ENCODE data around the gene LRRC73. TPM values are rescaled to one million over a fixed set of nuclear protein-coding genes. Genes with fewer than 3 reads are reported as not detected.
"Not testable (repeated sequence)": the region's sequence is repeated elsewhere in the genome, so short reads cannot be mapped to it uniquely, and the experiment has no call there.

Gene LRRC73
- total RNA-seq, 1 experiment from 2014 or later, result 0.58 TPM

DNA sequence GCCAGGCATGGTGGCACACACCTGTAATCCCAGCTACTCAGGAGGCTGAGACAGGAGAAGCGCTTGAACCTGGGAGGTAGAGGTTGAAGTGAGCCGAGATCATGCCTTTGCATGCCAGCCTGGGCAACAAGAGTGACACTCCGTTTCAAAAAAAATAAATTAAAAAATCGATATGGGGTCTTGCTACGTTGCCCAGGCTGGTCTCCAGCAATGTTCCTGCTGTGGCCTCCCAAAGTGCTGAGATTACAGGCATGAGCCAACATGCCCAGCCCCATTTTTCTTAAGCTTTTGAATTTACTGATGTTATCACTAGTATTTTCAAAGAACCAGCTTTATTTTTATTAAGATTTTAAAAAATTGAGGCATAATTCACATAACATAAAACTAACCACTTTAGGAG is 30.4 kb upstream of the LRRC73 start:
- DNase-seq (ENCODE audit: low spot score), result no peak
- H3K4me1 ChIP-seq (ENCODE audit: insufficient read depth, low read length, poor library complexity, severe bottlenecking), result no peaks in the 10 kb centered on the region
- ChIA-PET POLR2A (ENCODE audit: low non-redundant PET) (no interaction called here), CTCF (no interaction called here)
- no TSS peak for BruUV-seq (replicated peaks)
- intact Hi-C loops (cut with micrococcal nuclease; ENCODE audit: unreplicated experiment), result no loop called here
- H3K27me3 ChIP-seq (replicated peaks; ENCODE audit: insufficient read depth, low read depth, low read length, poor library complexity), result no peaks in the 10 kb centered on the region
- H3K9me3 ChIP-seq (ENCODE audit: low read depth, low read length, poor library complexity, severe bottlenecking), result no peaks in the 10 kb centered on the region
- H3K4me3 ChIP-seq (ENCODE audit: low read depth, low read length, poor library complexity, severe bottlenecking), result no peak overlapping the region
- peaks cover 56% of the 10 kb centered on the region for H3K36me3 ChIP-seq (ENCODE audit: insufficient read depth, low read length, poor library complexity, severe bottlenecking)
- TF ChIP-seq, protein P1, sequence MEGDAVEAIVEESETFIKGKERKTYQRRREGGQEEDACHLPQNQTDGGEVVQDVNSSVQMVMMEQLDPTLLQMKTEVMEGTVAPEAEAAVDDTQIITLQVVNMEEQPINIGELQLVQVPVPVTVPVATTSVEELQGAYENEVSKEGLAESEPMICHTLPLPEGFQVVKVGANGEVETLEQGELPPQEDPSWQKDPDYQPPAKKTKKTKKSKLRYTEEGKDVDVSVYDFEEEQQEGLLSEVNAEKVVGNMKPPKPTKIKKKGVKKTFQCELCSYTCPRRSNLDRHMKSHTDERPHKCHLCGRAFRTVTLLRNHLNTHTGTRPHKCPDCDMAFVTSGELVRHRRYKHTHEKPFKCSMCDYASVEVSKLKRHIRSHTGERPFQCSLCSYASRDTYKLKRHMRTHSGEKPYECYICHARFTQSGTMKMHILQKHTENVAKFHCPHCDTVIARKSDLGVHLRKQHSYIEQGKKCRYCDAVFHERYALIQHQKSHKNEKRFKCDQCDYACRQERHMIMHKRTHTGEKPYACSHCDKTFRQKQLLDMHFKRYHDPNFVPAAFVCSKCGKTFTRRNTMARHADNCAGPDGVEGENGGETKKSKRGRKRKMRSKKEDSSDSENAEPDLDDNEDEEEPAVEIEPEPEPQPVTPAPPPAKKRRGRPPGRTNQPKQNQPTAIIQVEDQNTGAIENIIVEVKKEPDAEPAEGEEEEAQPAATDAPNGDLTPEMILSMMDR (conservative IDR thresholded peaks at IDR 0.05; ENCODE audit: low read depth, low read length), result no peak
- TF ChIP-seq EZH2 (IDR thresholded peaks at IDR 0.05; ENCODE audit: borderline replicate concordance, low read depth, low read length, poor library complexity, severe bottlenecking), result no peak
- no peak overlapping the region for H3K27ac ChIP-seq (ENCODE audit: low read depth, low read length, poor library complexity, severe bottlenecking)

DNA sequence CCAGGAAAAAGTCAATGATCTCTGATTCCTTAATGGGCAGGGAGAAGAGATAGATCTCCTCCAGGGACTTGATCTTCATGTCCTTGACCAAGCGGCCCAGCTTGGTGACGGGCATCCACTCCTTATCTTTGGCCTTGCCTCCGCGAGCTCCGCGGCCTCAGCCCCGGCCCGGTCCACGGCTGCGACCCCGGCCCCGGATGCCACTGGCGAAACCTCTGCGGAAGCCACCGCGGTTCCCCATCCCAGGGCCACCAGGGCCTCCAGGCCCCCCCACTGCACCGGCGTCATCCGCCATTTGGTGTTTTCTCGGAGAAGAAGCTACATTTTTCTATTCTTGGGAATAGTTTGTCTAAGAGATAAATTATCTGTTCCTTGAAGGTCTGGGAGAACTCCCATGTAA is 29.3 kb upstream of the LRRC73 start:
- POLR2A ChIA-PET (ENCODE audit: low non-redundant PET); BruUV-seq (replicated peaks); H3K4me1 ChIP-seq (ENCODE audit: insufficient read depth, low read length, poor library complexity, severe bottlenecking); H3K4me3 ChIP-seq (ENCODE audit: low read depth, low read length, poor library complexity, severe bottlenecking); H3K27me3 ChIP-seq (replicated peaks; ENCODE audit: insufficient read depth, low read depth, low read length, poor library complexity); CTCF ChIA-PET; H3K27ac ChIP-seq (ENCODE audit: low read depth, low read length, poor library complexity, severe bottlenecking); intact Hi-C loops (cut with micrococcal nuclease; ENCODE audit: unreplicated experiment); DNase-seq (ENCODE audit: low spot score); H3K9me3 ChIP-seq (ENCODE audit: low read depth, low read length, poor library complexity, severe bottlenecking): not testable (repeated sequence)
- H3K36me3 ChIP-seq (ENCODE audit: insufficient read depth, low read length, poor library complexity, severe bottlenecking), result peaks cover 49% of the 10 kb centered on the region

DNA sequence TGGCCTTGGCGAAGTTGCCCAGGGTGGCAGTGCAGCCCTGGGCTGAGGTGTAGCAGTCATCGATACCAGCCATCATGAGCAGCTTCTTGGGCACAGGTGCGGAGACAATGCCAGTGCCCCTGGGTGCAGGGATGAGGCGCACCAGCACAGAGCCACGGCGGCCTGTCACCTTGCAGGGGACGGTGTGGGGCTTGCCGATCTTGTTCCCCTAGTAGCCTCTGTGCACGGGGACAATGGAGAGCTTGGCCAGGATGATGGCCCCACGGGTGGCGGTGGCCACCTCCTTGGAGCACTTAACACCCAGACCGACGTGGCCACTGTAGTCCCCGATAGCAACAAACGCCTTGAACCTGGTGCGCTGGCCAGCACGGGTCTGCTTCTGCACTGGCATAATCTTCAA is 28.8 kb upstream of the LRRC73 start:
- H3K9me3 ChIP-seq (ENCODE audit: low read depth, low read length, poor library complexity, severe bottlenecking); CTCF ChIA-PET; POLR2A ChIA-PET (ENCODE audit: low non-redundant PET); DNase-seq (ENCODE audit: low spot score); H3K27me3 ChIP-seq (replicated peaks; ENCODE audit: insufficient read depth, low read depth, low read length, poor library complexity); BruUV-seq (replicated peaks); intact Hi-C loops (cut with micrococcal nuclease; ENCODE audit: unreplicated experiment); H3K4me1 ChIP-seq (ENCODE audit: insufficient read depth, low read length, poor library complexity, severe bottlenecking); H3K4me3 ChIP-seq (ENCODE audit: low read depth, low read length, poor library complexity, severe bottlenecking); H3K27ac ChIP-seq (ENCODE audit: low read depth, low read length, poor library complexity, severe bottlenecking): not testable (repeated sequence)
- peaks cover 46% of the 10 kb centered on the region for H3K36me3 ChIP-seq (ENCODE audit: insufficient read depth, low read length, poor library complexity, severe bottlenecking)

DNA sequence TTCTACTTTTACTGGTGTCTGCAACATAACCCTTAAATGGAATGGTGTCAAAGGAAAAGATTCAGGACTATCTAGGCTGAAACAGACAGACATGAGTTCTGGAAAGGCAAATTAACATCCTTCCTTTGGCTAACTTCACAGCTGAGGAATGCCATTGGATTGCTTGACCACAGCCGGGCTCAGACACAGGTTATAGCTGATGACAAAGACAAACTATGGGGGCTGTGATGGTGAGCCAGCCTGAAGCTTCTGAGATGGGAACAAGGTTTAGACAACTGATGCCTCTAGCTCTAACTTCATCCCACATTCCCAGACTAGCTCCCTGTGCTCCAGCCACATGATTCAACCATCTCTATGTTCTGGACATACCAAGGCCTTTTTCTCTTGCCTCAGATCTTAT is 22.1 kb upstream of the LRRC73 start:
- Histone ChIP-seq H3K27me3 (replicated peaks; ENCODE audit: insufficient read depth, low read depth, low read length, poor library complexity) (no peaks in the 10 kb centered on the region), H3K27ac (ENCODE audit: low read depth, low read length, poor library complexity, severe bottlenecking) (no peak overlapping the region), H3K9me3 (ENCODE audit: low read depth, low read length, poor library complexity, severe bottlenecking) (no peaks in the 10 kb centered on the region), H3K4me3 (ENCODE audit: low read depth, low read length, poor library complexity, severe bottlenecking) (no peak overlapping the region), H3K4me1 (ENCODE audit: insufficient read depth, low read length, poor library complexity, severe bottlenecking) (no peaks in the 10 kb centered on the region), H3K36me3 (ENCODE audit: insufficient read depth, low read length, poor library complexity, severe bottlenecking) (peaks cover 64% of the 10 kb centered on the region)
- ChIA-PET CTCF (no interaction called here), POLR2A (ENCODE audit: low non-redundant PET) (no interaction called here)
- DNase-seq (ENCODE audit: low spot score), result no peak
- intact Hi-C loops (cut with micrococcal nuclease; ENCODE audit: unreplicated experiment), result loop anchor here (5.0 kb wide), 1 partner anchor 40 kb away; no protein-coding TSS in a partner anchor
- BruUV-seq (replicated peaks), result no TSS peak
- TF ChIP-seq, protein P1 (conservative IDR thresholded peaks at IDR 0.05; ENCODE audit: low read depth, low read length), result no peak
- no peak for TF ChIP-seq EZH2 (IDR thresholded peaks at IDR 0.05; ENCODE audit: borderline replicate concordance, low read depth, low read length, poor library complexity, severe bottlenecking)

Data from A673 (cell line).